Body of pancreas (tissue), 4 donors: ENCODE measurements around the gene PODXL. TPM values are rescaled to one million over a fixed set of nuclear protein-coding genes. Genes with fewer than 3 reads are reported as not detected.

Source experiments
- ATAC-seq: fragments of 150-250 bp; one replicate; pipeline ENCODE4 v1.9.1; 2016
- DNase-seq, 4 donors: peaks; one replicate each; pipeline ENCODE4 v3.0.0-alpha.2; 2019
- H3K27ac ChIP-seq, 4 donors: fragments of 200-600 bp; sonication (generic); 1 replicate in 3 of 4; 2 replicates in 1 of 4; pipeline versions ENCODE4 v1.5.1 to v1.6.1; 2016 to 2019; ENCODE audit warnings: mild to moderate bottlenecking in 1 of 4, mixed read lengths in 1 of 4, moderate library complexity in 1 of 4
- H3K27me3 ChIP-seq, 2 donors: fragments of 200-600 bp; sonication (generic); one replicate each; pipeline ENCODE4 v1.6.0; 2016; ENCODE audit warnings: mild to moderate bottlenecking in 1 of 2
- H3K36me3 ChIP-seq, 2 donors: fragments of 200-600 bp; sonication (generic); replicated peaks in 1 of 2; 2 replicates each; pipeline ENCODE4 v1.5.1; 2016; ENCODE audit warnings: low read depth in 2 of 2; ENCODE audit not compliant: insufficient read depth in 1 of 2
- H3K4me1 ChIP-seq: fragments of 200-600 bp; sonication (generic); one replicate; pipeline ENCODE4 v1.6.0; 2016
- H3K4me3 ChIP-seq, 2 donors: fragments of 200-600 bp; sonication (generic); 1 replicate in 1 of 2; 2 replicates in 1 of 2; pipeline ENCODE4 v1.5.1; 2016 to 2019
- H3K9me3 ChIP-seq, 3 donors: fragments of 200-600 bp; sonication (generic); 1 replicate in 2 of 3; 2 replicates in 1 of 3; pipeline ENCODE4 v1.5.1; 2016
- CTCF ChIP-seq, 7 experiments: fragments of 450-650 bp in 4 of 7; fragments of 200-600 bp in 3 of 7; sonication (generic) in 3 of 7; IDR thresholded peaks; one replicate each; pipeline ENCODE4 v1.5.1; 2016 to 2019; ENCODE audit warnings: antibody characterized with exemption in 7 of 7
- POLR2A ChIP-seq, 3 donors: fragments of 450-650 bp; IDR thresholded peaks; one replicate each; pipeline ENCODE4 v1.6.1; 2016; ENCODE audit warnings: antibody characterized with exemption in 3 of 3, mild to moderate bottlenecking in 2 of 3
- WGBS, 2 donors: methylation state at CpG; one replicate each; pipeline ENCODE4 v1.1.5; 2017; 5-methylcytosine and 5-hydroxymethylcytosine counted together
- intact Hi-C: fragments of 100-400 bp; cut with DNase I; formaldehyde crosslinking; loops from one replicate; pipeline ENCODE4 v1.15.1; 2023
- total RNA-seq, 2 donors: library from RNA; depleted of rRNA; stranded (reverse); fragments of >200 nt; gene quantifications; one replicate each; pipeline ENCODE4 v1.1.0, GENCODE V29; 2016

Gene PODXL
- total RNA-seq, 2 donors from 2014 or later: 36.9 to 106 TPM

- no peaks in the 10 kb centered on the region for H3K27me3 ChIP-seq
- intact Hi-C loops: no loop called here
- H3K9me3 ChIP-seq: no peaks in the 10 kb centered on the region
- no peak for TF ChIP-seq CTCF (IDR thresholded peaks at IDR 0.05)
- no peak for TF ChIP-seq POLR2A (IDR thresholded peaks at IDR 0.05)
- 74 to 88% methylated on average over 7 of the region's 7 CpGs for WGBS, 2 donors
- ATAC-seq (no peak), DNase-seq (no peak)
- no peak overlapping the region for H3K27ac ChIP-seq
- peaks cover 8% of the 10 kb centered on the region for H3K4me1 ChIP-seq
- no peaks in the 10 kb centered on the region for H3K36me3 ChIP-seq
- no peak overlapping the region for H3K4me3 ChIP-seq
These were observed 60.5 kb downstream of the PODXL start for GRCh38 chr7:131495669-131496498.

GRCh38 chr7:131494182-131494581 lies 62.2 kb downstream of the PODXL start:
- H3K27ac ChIP-seq: no peak overlapping the region
- intact Hi-C loops: no loop called here
- 68 to 72% methylated on average over 2 of the region's 2 CpGs for WGBS, 2 donors
- H3K4me1 ChIP-seq: peaks cover 8% of the 10 kb centered on the region
- no peak overlapping the region for H3K4me3 ChIP-seq
- H3K27me3 ChIP-seq: no peaks in the 10 kb centered on the region
- DNase-seq (no peak), ATAC-seq (no peak)
- TF ChIP-seq POLR2A (IDR thresholded peaks at IDR 0.05) (no peak), CTCF (IDR thresholded peaks at IDR 0.05) (no peak)
- no peaks in the 10 kb centered on the region for H3K9me3 ChIP-seq
- H3K36me3 ChIP-seq: no peaks in the 10 kb centered on the region

GRCh38 chr7:131493581-131493980 lies 62.8 kb downstream of the PODXL start:
- TF ChIP-seq CTCF (IDR thresholded peaks at IDR 0.05): no peak
- no peak for TF ChIP-seq POLR2A (IDR thresholded peaks at IDR 0.05)
- peaks cover 8% of the 10 kb centered on the region for H3K4me1 ChIP-seq
- no peak overlapping the region for H3K27ac ChIP-seq
- ATAC-seq (no peak), DNase-seq (no peak)
- intact Hi-C loops: no loop called here
- H3K27me3 ChIP-seq: no peaks in the 10 kb centered on the region
- H3K4me3 ChIP-seq: no peak overlapping the region
- no peaks in the 10 kb centered on the region for H3K9me3 ChIP-seq
- no peaks in the 10 kb centered on the region for H3K36me3 ChIP-seq

GRCh38 chr7:131493081-131493480 lies 63.3 kb downstream of the PODXL start:
- 51 to 53% methylated on average over 2 of the region's 2 CpGs for WGBS, 2 donors
- H3K9me3 ChIP-seq: no peaks in the 10 kb centered on the region
- H3K4me1 ChIP-seq: peaks cover 4% of the 10 kb centered on the region
- no peak overlapping the region for H3K27ac ChIP-seq
- H3K4me3 ChIP-seq: no peak overlapping the region
- DNase-seq (no peak), ATAC-seq (no peak)
- TF ChIP-seq POLR2A (IDR thresholded peaks at IDR 0.05) (no peak), CTCF (IDR thresholded peaks at IDR 0.05) (no peak)
- H3K36me3 ChIP-seq: no peaks in the 10 kb centered on the region
- no peaks in the 10 kb centered on the region for H3K27me3 ChIP-seq
- intact Hi-C loops: no loop called here

- TF ChIP-seq POLR2A (IDR thresholded peaks at IDR 0.05): no peak
- no peak for TF ChIP-seq CTCF (IDR thresholded peaks at IDR 0.05)
- Histone ChIP-seq H3K27ac (no peak overlapping the region), H3K4me1 (peaks cover 9% of the 10 kb centered on the region), H3K36me3 (no peaks in the 10 kb centered on the region), H3K4me3 (no peak overlapping the region), H3K27me3 (no peaks in the 10 kb centered on the region), H3K9me3 (no peaks in the 10 kb centered on the region)
- intact Hi-C loops: no loop called here
- DNase-seq: no peak
- 89 to 91% methylated on average over 4 of the region's 4 CpGs for WGBS, 2 donors
- ATAC-seq: no peak
These were observed 66.5 kb downstream of the PODXL start for GRCh38 chr7:131489881-131490280.
